ENCODE measurements around the gene NRP1.

Gene NRP1

GRCh38 chr10:33349268-33349667 lies 14.8 kb upstream of the NRP1 start:
- DNase-seq (ENCODE audit: low spot score): no peak

- no peak for DNase-seq (ENCODE audit: low spot score)
These were observed 12.7 kb upstream of the NRP1 start for GRCh38 chr10:33347211-33347610.

- no peak for DNase-seq (ENCODE audit: low spot score)
These were observed 10.8 kb upstream of the NRP1 start for GRCh38 chr10:33345236-33345635.

- no peak for DNase-seq (ENCODE audit: low spot score)
These were observed 10.2 kb upstream of the NRP1 start for GRCh38 chr10:33344676-33345075.

GRCh38 chr10:33341637-33342036 lies 7.2 kb upstream of the NRP1 start:
- DNase-seq (ENCODE audit: low spot score): peak; percentile 40

- DNase-seq (ENCODE audit: low spot score): peak; percentile 40
These were observed 3.0 kb upstream of the NRP1 start for GRCh38 chr10:33337326-33337957.

GRCh38 chr10:33336582-33337325 lies 2.3 kb upstream of the NRP1 start:
- peak; percentile 43 for DNase-seq (ENCODE audit: low spot score)

- peak; percentile 81 for DNase-seq (ENCODE audit: low spot score)
These were observed 1.5 kb upstream of the NRP1 start for GRCh38 chr10:33335801-33336581.

- peak; percentile 59 for DNase-seq (ENCODE audit: low spot score)
These were observed 1.0 kb upstream of the NRP1 start for GRCh38 chr10:33335551-33335800.

- DNase-seq (ENCODE audit: low spot score): peak; percentile 85
These were observed 511 bp upstream of the NRP1 start for GRCh38 chr10:33334805-33335550.

GRCh38 chr10:33333260-33334101 lies 986 bp downstream of the NRP1 start:
- DNase-seq (ENCODE audit: low spot score): no peak

GRCh38 chr10:33332183-33333065 lies 2.0 kb downstream of the NRP1 start:
- no peak for DNase-seq (ENCODE audit: low spot score)

- no peak for DNase-seq (ENCODE audit: low spot score)
These were observed 3.1 kb downstream of the NRP1 start for GRCh38 chr10:33331379-33331694.

GRCh38 chr10:33330543-33331378 lies 3.7 kb downstream of the NRP1 start:
- DNase-seq (ENCODE audit: low spot score): peak; percentile 71

- DNase-seq (ENCODE audit: low spot score): no peak
These were observed 5.3 kb downstream of the NRP1 start for GRCh38 chr10:33329178-33329577.

- no peak for DNase-seq (ENCODE audit: low spot score)
These were observed 6.2 kb downstream of the NRP1 start for GRCh38 chr10:33328253-33328652.

- no peak for DNase-seq (ENCODE audit: low spot score)
These were observed 6.7 kb downstream of the NRP1 start for GRCh38 chr10:33327751-33328150.

GRCh38 chr10:33326933-33327332 lies 7.5 kb downstream of the NRP1 start:
- DNase-seq (ENCODE audit: low spot score): no peak

- no peak for DNase-seq (ENCODE audit: low spot score)
These were observed 8.5 kb downstream of the NRP1 start for GRCh38 chr10:33325929-33326328.

- no peak for DNase-seq (ENCODE audit: low spot score)
These were observed 10.7 kb downstream of the NRP1 start for GRCh38 chr10:33323721-33324120.
